ENCODE results near the gene UNC13C.
A peak's percentile ranks its signal among the peaks of the same experiment; 100 is the strongest.

Gene UNC13C

DNA sequence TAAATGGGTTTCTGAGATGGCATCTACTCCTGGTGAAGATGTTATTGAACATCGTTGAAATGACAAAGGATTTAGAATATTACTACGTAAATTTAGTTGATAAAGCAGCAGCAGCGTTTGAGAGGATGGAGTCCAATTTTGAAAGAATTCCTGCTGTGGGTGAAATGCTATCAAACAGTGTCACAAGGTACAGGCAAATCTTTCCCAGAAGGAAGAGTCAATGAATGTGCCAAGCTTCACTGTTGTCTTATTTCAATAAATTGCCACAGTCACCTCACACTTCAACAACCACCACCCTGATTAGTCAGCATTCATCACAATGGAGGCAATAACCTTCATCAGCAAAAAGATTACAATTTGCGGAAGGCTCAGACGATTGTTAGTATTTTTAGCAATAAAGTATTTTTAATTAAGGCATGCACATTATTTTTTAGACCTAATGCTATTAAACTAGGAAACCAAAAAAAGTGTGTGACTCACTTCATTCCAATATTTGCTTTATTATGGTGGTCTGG is 142.8 kb downstream of the UNC13C start:
- Mint-ChIP-seq H3K36me3 (ENCODE audit: low read depth) (no peaks in the 10 kb centered on the region), H3K4me1 (ENCODE audit: low read depth) (no peaks in the 10 kb centered on the region), H3K9me3 (peaks cover 12% of the 10 kb centered on the region), H3K27me3 (no peaks in the 10 kb centered on the region), H3K4me3 (no peak overlapping the region), H3K27ac (no peak overlapping the region)

DNA sequence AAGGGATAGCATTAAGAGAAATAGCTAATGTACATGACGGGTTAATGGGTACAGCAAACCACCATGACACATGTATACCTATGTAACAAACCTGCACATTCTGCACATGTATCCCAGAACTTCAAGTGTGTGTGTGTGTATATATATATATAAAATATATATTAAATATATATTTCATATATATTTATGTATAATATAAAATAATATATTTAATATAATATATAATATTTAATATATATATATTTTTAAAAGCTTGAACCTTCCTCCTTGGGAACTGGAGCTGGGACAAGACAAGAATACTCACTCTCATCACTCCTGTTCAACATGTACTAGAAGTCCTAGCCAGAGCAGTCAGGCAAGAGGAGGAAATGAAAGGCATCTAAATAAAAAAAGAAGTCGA is 149.3 kb downstream of the UNC13C start:
- Mint-ChIP-seq H3K9me3 (no peaks in the 10 kb centered on the region), H3K4me3 (no peak overlapping the region), H3K4me1 (ENCODE audit: low read depth) (no peaks in the 10 kb centered on the region), H3K27me3 (no peaks in the 10 kb centered on the region), H3K27ac (no peak overlapping the region), H3K36me3 (ENCODE audit: low read depth) (no peaks in the 10 kb centered on the region)

DNA sequence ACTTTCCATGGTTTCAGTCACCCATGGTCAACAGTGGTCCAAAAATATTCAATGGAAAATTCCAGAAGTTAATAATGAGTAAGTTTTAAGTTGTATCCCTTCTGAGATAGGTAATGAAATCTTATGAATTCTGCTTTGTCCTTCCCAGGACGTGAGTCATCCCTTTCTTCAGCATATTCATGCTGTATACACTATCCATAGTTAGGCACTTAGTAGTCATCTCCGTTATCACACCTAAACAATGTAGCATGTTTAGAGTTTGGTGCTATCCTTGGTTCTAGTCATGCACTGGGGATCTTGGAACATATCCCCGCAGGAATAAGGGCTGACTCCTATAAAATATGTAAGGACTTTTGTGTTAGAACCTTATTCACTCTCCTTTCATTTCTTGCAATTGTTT is 153.2 kb downstream of the UNC13C start:
- Mint-ChIP-seq H3K27me3 (no peaks in the 10 kb centered on the region), H3K36me3 (ENCODE audit: low read depth) (no peaks in the 10 kb centered on the region), H3K9me3 (no peaks in the 10 kb centered on the region), H3K4me3 (no peak overlapping the region), H3K4me1 (ENCODE audit: low read depth) (no peaks in the 10 kb centered on the region), H3K27ac (no peak overlapping the region)

DNA sequence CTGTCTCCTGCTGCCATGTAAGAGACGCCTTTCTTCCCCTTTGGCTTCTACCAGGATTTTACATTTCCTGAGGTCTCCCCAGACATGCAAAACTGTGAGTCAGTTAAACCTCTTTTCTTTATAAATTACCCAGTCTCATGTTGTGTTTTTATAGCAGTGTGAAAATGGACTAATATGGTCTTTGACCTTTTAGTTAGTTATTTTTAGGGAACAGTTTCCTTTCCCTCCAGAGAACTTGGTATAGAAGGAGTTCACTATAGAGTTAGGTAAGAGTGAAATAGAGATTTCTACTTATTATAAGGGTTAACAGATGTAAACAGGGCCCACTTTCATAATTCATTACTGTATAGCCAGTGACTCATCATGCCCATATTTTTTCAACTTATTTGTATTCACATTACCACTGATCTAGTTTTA is 170.9 kb downstream of the UNC13C start:
- no peaks in the 10 kb centered on the region for H3K9me3 Mint-ChIP-seq
- H3K4me1 Mint-ChIP-seq (ENCODE audit: low read depth), result no peaks in the 10 kb centered on the region
- H3K36me3 Mint-ChIP-seq (ENCODE audit: low read depth), result no peaks in the 10 kb centered on the region
- H3K4me3 Mint-ChIP-seq, result no peak overlapping the region
- H3K27ac Mint-ChIP-seq, result no peak overlapping the region
- H3K27me3 Mint-ChIP-seq, result peaks cover 4% of the 10 kb centered on the region

GRCh38 chr15:54150255-54150654 is 172.0 kb downstream of the UNC13C start:
- no peaks in the 10 kb centered on the region for H3K9me3 Mint-ChIP-seq
- no peak overlapping the region for H3K4me3 Mint-ChIP-seq
- no peaks in the 10 kb centered on the region for H3K36me3 Mint-ChIP-seq (ENCODE audit: low read depth)
- peak overlapping the region; percentile 21 for H3K27ac Mint-ChIP-seq
- peaks cover 4% of the 10 kb centered on the region for H3K27me3 Mint-ChIP-seq
- H3K4me1 Mint-ChIP-seq (ENCODE audit: low read depth), result no peaks in the 10 kb centered on the region

DNA sequence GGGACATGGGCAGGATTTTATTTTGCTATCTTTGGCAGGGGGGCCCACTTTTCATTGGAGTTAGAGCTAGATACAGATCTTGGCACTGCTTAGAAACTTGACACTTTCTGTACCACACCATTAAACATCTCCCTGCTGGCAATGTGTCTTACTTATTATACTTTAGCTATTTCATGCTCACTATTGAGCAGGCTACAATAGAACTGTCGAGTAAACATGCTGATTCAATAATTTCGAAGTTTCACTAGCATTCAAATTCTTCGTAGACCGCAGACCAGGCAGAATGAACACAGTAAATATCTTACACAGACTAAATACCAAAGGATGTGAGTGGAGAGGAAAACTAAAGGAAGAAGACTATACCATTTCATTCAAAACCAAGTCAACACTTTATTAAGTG is 180.8 kb downstream of the UNC13C start:
- Mint-ChIP-seq H3K27ac (no peak overlapping the region), H3K4me3 (no peak overlapping the region), H3K27me3 (no peaks in the 10 kb centered on the region), H3K9me3 (no peaks in the 10 kb centered on the region), H3K36me3 (ENCODE audit: low read depth) (no peaks in the 10 kb centered on the region), H3K4me1 (ENCODE audit: low read depth) (no peaks in the 10 kb centered on the region)

- H3K4me1 Mint-ChIP-seq (ENCODE audit: low read depth), result no peaks in the 10 kb centered on the region
- no peak overlapping the region for H3K27ac Mint-ChIP-seq
- H3K27me3 Mint-ChIP-seq, result no peaks in the 10 kb centered on the region
- peaks cover 10% of the 10 kb centered on the region for H3K9me3 Mint-ChIP-seq
- no peak overlapping the region for H3K4me3 Mint-ChIP-seq
- H3K36me3 Mint-ChIP-seq (ENCODE audit: low read depth), result no peaks in the 10 kb centered on the region
These were observed 209.1 kb downstream of the UNC13C start for GRCh38 chr15:54187325-54187724.

DNA sequence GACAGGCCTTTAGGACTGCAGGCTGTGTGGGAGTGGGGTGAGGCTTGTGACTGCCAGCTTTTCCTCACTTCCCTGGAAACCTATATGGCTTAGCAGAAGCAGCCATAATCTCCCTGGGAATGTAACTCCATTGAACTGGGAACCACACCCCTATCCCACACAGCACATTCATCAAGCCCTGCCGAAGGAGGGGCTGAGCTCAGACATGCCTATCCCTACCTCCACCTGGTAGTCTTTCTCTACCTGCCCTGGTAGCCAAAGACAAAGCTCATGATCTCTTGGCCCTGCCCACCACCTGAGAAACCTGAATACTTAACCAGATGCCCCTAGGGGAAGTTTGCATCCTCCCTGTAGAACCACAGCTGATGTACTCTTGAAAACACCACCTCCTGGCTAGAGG is 219.8 kb downstream of the UNC13C start:
- H3K4me1 Mint-ChIP-seq (ENCODE audit: low read depth), result no peaks in the 10 kb centered on the region
- no peaks in the 10 kb centered on the region for H3K36me3 Mint-ChIP-seq (ENCODE audit: low read depth)
- H3K4me3 Mint-ChIP-seq, result no peak overlapping the region
- H3K9me3 Mint-ChIP-seq, result peaks cover 9% of the 10 kb centered on the region
- H3K27me3 Mint-ChIP-seq, result no peaks in the 10 kb centered on the region
- H3K27ac Mint-ChIP-seq, result no peak overlapping the region

- Mint-ChIP-seq H3K9me3 (no peaks in the 10 kb centered on the region), H3K27me3 (no peaks in the 10 kb centered on the region), H3K36me3 (ENCODE audit: low read depth) (no peaks in the 10 kb centered on the region), H3K4me1 (ENCODE audit: low read depth) (no peaks in the 10 kb centered on the region), H3K27ac (no peak overlapping the region), H3K4me3 (no peak overlapping the region)
These were observed 228.5 kb downstream of the UNC13C start for GRCh38 chr15:54206586-54207321.

- no peaks in the 10 kb centered on the region for H3K27me3 Mint-ChIP-seq
- no peaks in the 10 kb centered on the region for H3K36me3 Mint-ChIP-seq (ENCODE audit: low read depth)
- no peak overlapping the region for H3K4me3 Mint-ChIP-seq
- H3K4me1 Mint-ChIP-seq (ENCODE audit: low read depth), result no peaks in the 10 kb centered on the region
- no peaks in the 10 kb centered on the region for H3K9me3 Mint-ChIP-seq
- H3K27ac Mint-ChIP-seq, result no peak overlapping the region
These were observed 230.5 kb downstream of the UNC13C start for GRCh38 chr15:54208786-54209185.

DNA sequence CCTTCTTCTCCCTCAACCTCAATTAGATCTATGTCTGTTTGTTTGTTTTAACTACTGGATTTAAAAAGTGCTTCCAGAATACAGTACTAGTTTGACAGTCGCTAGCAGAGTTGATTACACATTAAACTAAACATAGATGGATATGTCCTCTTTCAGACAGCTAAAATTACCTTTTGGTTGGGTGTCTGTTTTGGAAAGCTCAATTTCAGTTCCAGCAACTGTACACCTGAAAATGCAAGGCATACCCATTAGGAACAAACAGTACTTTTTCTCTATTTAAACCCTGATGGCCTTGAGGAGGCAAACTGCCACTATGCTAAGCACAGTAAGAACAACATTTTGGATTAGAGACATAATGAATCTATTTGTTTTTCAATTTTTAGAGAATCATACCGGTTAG is 234.4 kb downstream of the UNC13C start:
- Mint-ChIP-seq H3K4me1 (ENCODE audit: low read depth) (no peaks in the 10 kb centered on the region), H3K36me3 (ENCODE audit: low read depth) (no peaks in the 10 kb centered on the region), H3K27ac (no peak overlapping the region), H3K9me3 (no peaks in the 10 kb centered on the region), H3K4me3 (no peak overlapping the region), H3K27me3 (no peaks in the 10 kb centered on the region)

DNA sequence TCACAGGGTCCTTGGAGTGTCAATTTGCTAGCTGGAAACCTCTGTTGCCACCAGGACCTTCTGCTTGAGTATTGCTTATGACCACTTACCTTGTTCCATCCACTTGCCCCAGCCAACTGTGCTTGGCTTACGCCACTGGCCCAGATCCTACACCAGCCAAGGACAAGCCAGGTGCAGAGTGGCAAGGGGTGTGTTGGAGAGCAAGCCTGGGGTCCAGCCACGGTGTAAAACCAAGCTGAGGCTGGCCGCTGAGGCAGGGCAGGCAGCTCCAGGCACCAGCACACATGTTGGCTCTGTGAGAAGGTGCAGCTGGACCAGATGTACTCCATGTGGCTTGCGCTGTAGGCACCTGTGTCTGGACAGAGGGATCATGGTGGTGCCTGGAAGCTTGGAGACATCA is 248.2 kb downstream of the UNC13C start:
- Mint-ChIP-seq H3K4me1 (ENCODE audit: low read depth) (no peaks in the 10 kb centered on the region), H3K4me3 (no peak overlapping the region), H3K27ac (no peak overlapping the region), H3K27me3 (no peaks in the 10 kb centered on the region), H3K36me3 (ENCODE audit: low read depth) (no peaks in the 10 kb centered on the region), H3K9me3 (peaks cover 15% of the 10 kb centered on the region)

DNA sequence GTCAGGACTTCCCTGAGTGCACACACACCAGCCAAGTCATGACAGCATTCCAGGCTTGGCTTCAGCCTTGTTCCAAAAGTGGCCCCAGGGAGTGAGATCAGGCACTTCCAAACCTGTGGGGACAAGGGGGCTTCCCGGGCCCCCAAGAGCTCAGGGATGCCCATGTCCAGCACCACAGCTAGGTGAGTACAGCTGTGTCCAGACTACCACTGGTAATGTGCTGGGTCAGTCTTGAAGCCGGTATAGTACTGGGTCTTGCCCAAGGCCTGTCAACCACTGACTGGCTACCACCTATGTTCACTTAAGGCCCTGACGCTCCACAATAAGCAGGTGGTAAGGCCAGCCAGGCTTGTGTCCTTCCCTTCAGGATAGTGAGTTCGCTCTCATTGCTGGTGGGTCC is 249.3 kb downstream of the UNC13C start:
- Mint-ChIP-seq H3K4me3 (no peak overlapping the region), H3K36me3 (ENCODE audit: low read depth) (no peaks in the 10 kb centered on the region), H3K27ac (no peak overlapping the region), H3K27me3 (no peaks in the 10 kb centered on the region), H3K9me3 (peaks cover 10% of the 10 kb centered on the region), H3K4me1 (ENCODE audit: low read depth) (no peaks in the 10 kb centered on the region)

DNA sequence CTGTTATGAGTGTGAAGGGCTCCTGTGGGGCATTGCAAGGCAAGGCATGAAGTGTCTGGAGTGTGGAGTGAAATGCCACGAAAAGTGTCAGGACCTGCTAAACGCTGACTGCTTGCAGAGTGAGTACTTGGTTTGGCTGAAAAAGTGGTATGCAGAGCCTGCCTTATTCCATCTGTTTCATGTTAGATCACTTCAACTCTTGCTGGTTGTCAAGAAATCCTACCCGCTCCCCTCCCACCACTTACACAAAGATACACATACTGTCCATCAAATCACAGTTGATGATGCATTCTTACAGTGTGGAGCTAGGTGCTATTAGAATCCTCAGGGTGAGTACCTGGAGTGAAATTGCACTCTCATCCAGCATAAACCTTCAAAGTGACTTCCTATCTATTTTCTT is 272.1 kb downstream of the UNC13C start:
- no peaks in the 10 kb centered on the region for H3K9me3 Mint-ChIP-seq
- no peak overlapping the region for H3K27ac Mint-ChIP-seq
- no peaks in the 10 kb centered on the region for H3K4me1 Mint-ChIP-seq (ENCODE audit: low read depth)
- H3K27me3 Mint-ChIP-seq, result no peaks in the 10 kb centered on the region
- no peak overlapping the region for H3K4me3 Mint-ChIP-seq
- no peaks in the 10 kb centered on the region for H3K36me3 Mint-ChIP-seq (ENCODE audit: low read depth)

DNA sequence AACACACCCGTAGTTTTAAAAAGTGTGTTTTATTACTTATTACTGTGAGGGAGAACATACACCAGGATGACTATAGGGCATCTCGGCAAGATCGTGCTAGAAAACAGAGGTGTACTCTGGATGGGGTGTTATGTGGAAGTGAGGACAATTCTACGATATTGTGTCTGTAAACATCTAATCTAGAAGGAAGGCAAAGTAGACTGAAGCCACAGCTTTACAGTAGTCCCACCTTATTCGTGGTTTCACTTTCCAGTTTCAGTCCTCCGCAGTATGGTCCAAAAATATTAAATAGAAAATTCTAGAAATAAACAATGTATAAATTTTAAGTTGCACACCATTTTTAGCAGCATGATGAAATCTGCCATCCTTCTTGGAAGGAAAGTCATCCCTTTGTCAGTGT is 277.9 kb downstream of the UNC13C start:
- H3K9me3 Mint-ChIP-seq, result no peaks in the 10 kb centered on the region
- H3K4me3 Mint-ChIP-seq, result no peak overlapping the region
- H3K4me1 Mint-ChIP-seq (ENCODE audit: low read depth), result no peaks in the 10 kb centered on the region
- H3K27me3 Mint-ChIP-seq, result no peaks in the 10 kb centered on the region
- no peak overlapping the region for H3K27ac Mint-ChIP-seq
- no peaks in the 10 kb centered on the region for H3K36me3 Mint-ChIP-seq (ENCODE audit: low read depth)

- Mint-ChIP-seq H3K4me1 (ENCODE audit: low read depth) (no peaks in the 10 kb centered on the region), H3K36me3 (ENCODE audit: low read depth) (no peaks in the 10 kb centered on the region), H3K27me3 (no peaks in the 10 kb centered on the region), H3K9me3 (peaks cover 4% of the 10 kb centered on the region), H3K4me3 (no peak overlapping the region), H3K27ac (no peak overlapping the region)
These were observed 295.7 kb downstream of the UNC13C start for GRCh38 chr15:54273928-54274327.

Measured in stimulated activated naive CD8-positive, alpha-beta T cell treated with anti-CD3 and anti-CD28 coated beads, Interleukin-15, Interleukin-2, amounts not matched to agents 100 ng/mL and 50 ng/mL, for 24 hours (primary cell).